ENCODE results near the gene KRT3.

The KRT3 gene

DNA sequence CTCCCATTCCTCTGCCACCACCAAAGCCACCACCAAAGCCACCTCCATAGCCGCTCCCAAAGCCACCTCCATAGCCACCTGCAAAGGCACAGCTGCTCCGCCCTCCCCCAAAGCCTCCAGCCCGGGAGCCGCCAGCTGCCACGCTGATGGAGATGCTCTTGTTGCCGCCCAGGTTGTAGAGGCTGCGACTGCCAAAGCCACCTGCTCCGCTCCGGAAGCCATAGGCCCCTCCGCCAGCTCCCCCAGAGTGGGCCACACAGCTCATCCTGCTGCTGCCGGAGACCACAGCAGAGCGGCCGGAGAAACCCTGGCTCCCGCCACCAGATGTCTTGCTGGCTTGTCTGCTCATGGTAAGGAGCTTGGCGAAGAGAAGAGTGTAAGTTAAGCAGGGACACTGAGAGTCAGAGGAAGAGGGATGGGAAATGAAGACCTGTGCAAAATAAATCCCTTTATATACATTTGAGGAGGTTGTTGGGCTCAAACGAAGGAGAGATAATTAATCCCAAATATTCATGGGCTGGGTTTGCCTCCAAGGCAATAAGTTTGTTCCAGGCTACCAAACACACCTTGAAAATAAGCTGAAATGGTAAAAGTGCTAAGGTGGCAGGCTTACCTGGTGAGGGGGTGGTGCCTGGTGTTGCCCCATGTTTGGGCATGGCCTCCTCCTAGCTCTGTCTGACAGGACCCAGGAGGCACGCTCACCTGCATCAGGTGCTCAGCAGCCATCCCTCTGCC is at the start of gene KRT3:
Gene KRT3, minus strand, starts transcription at position 424 of the 735 bp plus-strand sequence. Its CDS starts 75 bp downstream, at position 349.
- no peak for DNase-seq (ENCODE audit: low spot score)
- TF ChIP-seq CTCF (IDR thresholded peaks at IDR 0.05; ENCODE audit: extremely low read depth, missing control alignments), result no peak

- no peak for TF ChIP-seq CTCF (IDR thresholded peaks at IDR 0.05; ENCODE audit: extremely low read depth, missing control alignments)
- DNase-seq (ENCODE audit: low spot score), result no peak
Measured at GRCh38 chr12:52844386-52844785, 48.5 kb upstream of the KRT3 start.

DNA sequence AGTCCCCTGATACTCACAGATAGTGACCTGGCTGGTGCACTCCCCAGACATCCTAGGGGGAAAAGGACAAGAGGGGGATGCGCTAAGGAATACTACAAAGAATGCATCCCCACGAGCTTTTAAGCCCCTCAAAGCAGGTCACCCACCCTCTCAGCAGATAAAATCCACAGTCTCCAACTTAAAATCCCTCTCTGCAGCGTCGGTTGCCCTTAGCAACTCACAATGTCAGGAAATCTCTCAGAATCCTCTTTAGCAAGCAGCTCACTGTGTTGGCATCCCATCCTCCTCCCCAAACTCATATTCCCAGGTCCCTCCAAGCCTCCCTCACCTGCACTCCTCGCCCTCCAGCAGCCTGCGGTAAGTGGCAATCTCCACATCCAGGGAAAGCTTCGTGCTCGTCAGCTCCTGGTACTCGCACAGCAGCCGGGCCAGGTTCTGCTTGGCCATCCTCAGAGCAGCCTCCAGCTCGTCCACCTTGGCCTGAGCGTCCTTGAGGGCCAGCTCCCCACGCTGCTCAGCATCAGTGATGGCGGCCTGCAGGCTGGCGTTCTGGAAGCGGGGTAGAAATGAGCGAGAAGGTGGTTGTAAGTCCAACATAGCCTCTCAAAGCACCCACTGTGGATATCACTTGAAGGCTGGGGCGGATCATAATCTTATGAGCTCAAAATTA is 43.7 kb upstream of the KRT3 start:
- TF ChIP-seq CTCF (IDR thresholded peaks at IDR 0.05; ENCODE audit: extremely low read depth, missing control alignments), result no peak

DNA sequence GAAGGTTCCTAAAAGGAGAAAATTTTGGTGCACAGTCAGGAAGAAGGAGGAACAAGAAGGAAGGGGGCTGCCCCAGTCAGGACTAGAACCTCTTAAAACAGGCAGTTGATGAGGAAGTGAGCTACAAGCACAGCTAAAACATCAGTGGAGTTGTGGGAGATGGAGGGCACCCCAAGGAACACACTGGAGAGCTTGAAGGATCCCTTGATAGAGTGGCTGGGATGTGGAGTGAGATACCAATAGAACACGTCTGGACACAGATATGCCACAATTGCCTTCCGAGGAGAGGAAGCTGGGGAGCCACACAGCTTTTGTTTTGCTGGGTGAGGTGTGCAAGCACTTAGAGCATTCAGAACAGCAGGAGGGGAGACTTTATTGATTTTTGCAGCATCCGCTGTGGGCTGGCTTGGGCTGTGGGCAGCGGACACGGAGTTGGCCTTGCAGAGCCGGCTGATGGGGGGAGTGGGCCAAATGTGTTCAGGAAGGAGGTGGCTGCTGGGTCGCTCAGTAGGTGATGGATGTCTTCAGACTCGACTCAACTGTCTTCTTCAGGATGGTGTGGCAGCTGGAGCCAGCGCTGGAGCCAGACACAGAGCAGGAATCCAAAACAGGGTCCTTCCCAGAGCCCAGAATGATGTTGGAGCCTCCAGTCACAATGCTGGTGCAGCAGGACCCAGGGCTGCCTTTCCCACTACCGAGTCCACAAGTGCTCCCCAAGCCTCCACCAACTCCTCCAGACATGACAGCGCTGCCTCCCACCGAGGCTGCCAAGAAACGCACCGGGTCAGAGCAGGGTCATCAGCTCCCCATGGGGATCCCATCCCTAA is 42.9 kb upstream of the KRT3 start:
- DNase-seq (ENCODE audit: low spot score), result no peak
- no peak for TF ChIP-seq CTCF (IDR thresholded peaks at IDR 0.05; ENCODE audit: extremely low read depth, missing control alignments)

More for the DNA sequence above, 43.7 kb upstream of the KRT3 start:
- DNase-seq (ENCODE audit: low spot score), result no peak

DNA sequence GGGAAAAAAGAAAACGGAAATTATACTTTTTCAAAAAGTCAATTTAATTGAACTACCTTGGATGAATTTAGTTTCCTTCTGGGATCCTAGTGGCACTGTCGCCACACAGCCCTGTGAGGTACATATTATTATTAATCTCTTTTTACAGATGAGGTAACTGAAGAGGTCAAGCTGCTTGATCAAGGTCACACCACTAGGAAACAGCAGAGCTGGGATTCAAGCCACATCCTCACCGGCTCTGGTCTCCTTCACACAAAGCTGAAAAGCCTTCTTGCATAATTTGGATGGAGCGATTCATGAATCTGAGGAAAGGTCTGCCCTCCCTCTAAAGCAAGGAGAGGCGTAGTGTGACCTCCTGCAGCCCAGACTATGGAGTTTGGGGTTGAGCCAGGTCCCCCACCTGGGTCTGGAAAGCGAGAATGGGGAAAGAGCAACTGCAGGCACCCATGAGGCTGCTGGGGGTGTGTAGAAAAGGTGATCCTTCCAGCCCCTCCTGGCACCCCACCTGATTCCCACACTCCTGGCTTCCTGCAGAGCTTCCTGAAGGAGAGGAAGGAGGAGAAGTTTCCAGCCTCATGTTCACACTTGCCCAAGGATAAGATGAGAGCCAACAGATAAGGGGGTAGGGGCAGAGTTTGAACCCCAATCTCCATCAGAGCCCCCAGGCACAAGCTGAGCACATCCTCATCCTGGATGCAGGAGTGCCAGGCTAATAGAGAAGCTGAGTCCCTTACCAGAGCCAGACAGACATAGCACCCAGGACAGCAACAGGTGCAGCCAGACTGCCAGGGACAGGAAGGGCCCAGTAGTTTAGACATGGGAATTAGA is 42.1 kb upstream of the KRT3 start:
- no peak for TF ChIP-seq CTCF (IDR thresholded peaks at IDR 0.05; ENCODE audit: extremely low read depth, missing control alignments)
- no peak for DNase-seq (ENCODE audit: low spot score)

GRCh38 chr12:52837413-52837741 is 41.5 kb upstream of the KRT3 start:
- no peak for DNase-seq (ENCODE audit: low spot score)
- no peak for TF ChIP-seq CTCF (IDR thresholded peaks at IDR 0.05; ENCODE audit: extremely low read depth, missing control alignments)

All from GM20000 (cell line).